Fibroblast of pulmonary artery (primary cell): ENCODE results near the gene SPAG9.

Source experiments
- DNase-seq: peaks from one replicate; pipeline ENCODE4 v3.0.0-alpha.2; 2010; ENCODE audit warnings: low read depth
- H3K4me3 ChIP-seq: replicated peaks from 2 replicates; pipeline ENCODE4 v1.5.1; 2011; ENCODE audit warnings: low read depth, mild to moderate bottlenecking, control low read depth, low read length, moderate library complexity
- CTCF ChIP-seq: IDR thresholded peaks from 2 replicates; pipeline ENCODE4 v1.5.1; 2011; ENCODE audit warnings: mild to moderate bottlenecking, control low read depth, low read length, inconsistent platforms; ENCODE audit errors: missing control alignments

SPAG9 gene

GRCh38 chr17:51120739-51121619 lies at the start of gene SPAG9:
TSS of gene SPAG9 (minus strand) at chr17:51120868. CDS start at chr17:51120656, 212 bp downstream.
- peak; percentile 97 for DNase-seq
- H3K4me3 ChIP-seq: peak within 1 kb of the TSS; percentile 95
- TF ChIP-seq CTCF: no peak

GRCh38 chr17:51169340-51169739 lies 48.7 kb upstream of the SPAG9 start:
- no peak for DNase-seq
- no peak overlapping the region for H3K4me3 ChIP-seq
- no peak for TF ChIP-seq CTCF

- TF ChIP-seq CTCF: peak; percentile 66
- peak overlapping the region; percentile 86 for H3K4me3 ChIP-seq
- DNase-seq: peak; percentile 41
These were observed 46.6 kb upstream of the SPAG9 start for GRCh38 chr17:51166987-51167931.

- peak; percentile 80 for DNase-seq
- peak within 1 kb of the TSS; percentile 86 for H3K4me3 ChIP-seq
- no peak for TF ChIP-seq CTCF
These were observed 45.7 kb upstream of the SPAG9 start, which contains the start of gene NME2 for GRCh38 chr17:51166198-51166986. TSS of gene NME2 (plus strand) at chr17:51166411. CDS start at chr17:51166831, 420 bp downstream.

GRCh38 chr17:51165680-51166197 lies 45.1 kb upstream of the SPAG9 start:
- no peak for TF ChIP-seq CTCF
- DNase-seq: no peak

GRCh38 chr17:51164911-51165679 lies 44.4 kb upstream of the SPAG9 start:
- DNase-seq: no peak
- peak overlapping the region; percentile 86 for H3K4me3 ChIP-seq

More at GRCh38 chr17:51165680-51166197, 45.1 kb upstream of the SPAG9 start:
- peak overlapping the region; percentile 86 for H3K4me3 ChIP-seq

More at GRCh38 chr17:51164911-51165679, 44.4 kb upstream of the SPAG9 start:
- no peak for TF ChIP-seq CTCF
